Mucosa of descending colon (tissue), 3 donors: Measurements from ENCODE around the gene GNAZ. TPM values are rescaled to one million over a fixed set of nuclear protein-coding genes. Genes with fewer than 3 reads are reported as not detected.

Source experiments
- ATAC-seq: fragments of 200-7000 bp; cut with Tn5 transposase; one replicate; pipeline ENCODE4 v1.9.1; 2020; ENCODE audit warnings: mild to moderate bottlenecking, moderate library complexity
- DNase-seq, 3 donors: peaks; one replicate each; pipeline ENCODE4 v3.0.0-alpha.2; 2020
- H3K36me3 ChIP-seq: fragments of 200-600 bp; one replicate; pipeline ENCODE4 v1.8.0; 2021; ENCODE audit warnings: low read depth, mild to moderate bottlenecking
- H3K4me1 ChIP-seq: fragments of 200-600 bp; one replicate; pipeline ENCODE4 v1.8.0; 2021; ENCODE audit warnings: low read depth, mild to moderate bottlenecking
- H3K4me3 ChIP-seq: fragments of 200-600 bp; one replicate; pipeline ENCODE4 v1.8.0; 2021; ENCODE audit warnings: mild to moderate bottlenecking
- H3K9me3 ChIP-seq: fragments of 200-600 bp; one replicate; pipeline ENCODE4 v1.8.0; 2021; ENCODE audit warnings: mild to moderate bottlenecking
- CTCF ChIP-seq: fragments of 200-600 bp; IDR thresholded peaks from one replicate; pipeline ENCODE4 v1.8.0; 2022; ENCODE audit warnings: antibody characterized with exemption, mild to moderate bottlenecking
- intact Hi-C, 2 donors: fragments of 100-400 bp; cut with DNase I in 1 of 2; cut with micrococcal nuclease in 1 of 2; formaldehyde crosslinking; loops; one replicate each; pipeline versions ENCODE4 v1.11.0 to v1.11.1; 2022; cut with DNase I, micrococcal nuclease
- total RNA-seq, 3 donors: library from RNA; stranded (reverse); fragmentation: NEBNext Ultra II Directional in 2 of 3; extraction: Animal tissue kit (Norgen Biotek cat#: 25700) in 2 of 3; gene quantifications; one replicate each; pipeline versions ENCODE4 v1.2.1 to v1.2.4, GENCODE V29; 2021 to 2023
- donor health status: DM: no; HTN: no; CAD: no; lungs with moderate emphysema.
- donor health status: DM: no; HTN: no; CAD: no.
- donor health status: DM: no; HTN: yes; CAD: no.

GNAZ gene
- total RNA-seq, 3 donors from 2014 or later: 0.96 to 25.1 (median 1.7) TPM

- TF ChIP-seq CTCF: no peak
- no peaks in the 10 kb centered on the region for H3K36me3 ChIP-seq
- no peak overlapping the region for H3K4me3 ChIP-seq
- H3K9me3 ChIP-seq: no peaks in the 10 kb centered on the region
- no peak for DNase-seq
- intact Hi-C loops: no loop called here
- peaks cover 4% of the 10 kb centered on the region for H3K4me1 ChIP-seq
- no peak for ATAC-seq
Measured at GRCh38 chr22:23155143-23155542, 84.8 kb downstream of the GNAZ start.

- DNase-seq: no peak
- Histone ChIP-seq H3K4me1 (peaks cover 4% of the 10 kb centered on the region), H3K36me3 (no peaks in the 10 kb centered on the region), H3K4me3 (no peak overlapping the region), H3K9me3 (no peaks in the 10 kb centered on the region)
- TF ChIP-seq CTCF: no peak
- ATAC-seq: no peak
- intact Hi-C loops: no loop called here
Measured at GRCh38 chr22:23155831-23156230, 85.5 kb downstream of the GNAZ start.

- peaks cover 4% of the 10 kb centered on the region for H3K4me1 ChIP-seq
- no peak for TF ChIP-seq CTCF
- ATAC-seq (no peak), DNase-seq (no peak)
- no peaks in the 10 kb centered on the region for H3K36me3 ChIP-seq
- no peak overlapping the region for H3K4me3 ChIP-seq
- H3K9me3 ChIP-seq: no peaks in the 10 kb centered on the region
- intact Hi-C loops: no loop called here
Measured at GRCh38 chr22:23156286-23156685, 86.0 kb downstream of the GNAZ start.

- TF ChIP-seq CTCF: no peak
- no peak overlapping the region for H3K4me3 ChIP-seq
- no peak for ATAC-seq
Measured at GRCh38 chr22:23157560-23158515, 87.5 kb downstream of the GNAZ start.

GRCh38 chr22:23158516-23159290 is 88.4 kb downstream of the GNAZ start:
- no peak for TF ChIP-seq CTCF
- H3K9me3 ChIP-seq: no peaks in the 10 kb centered on the region
- DNase-seq (no peak), ATAC-seq (no peak)
- peaks cover 11% of the 10 kb centered on the region for H3K4me1 ChIP-seq
- no peaks in the 10 kb centered on the region for H3K36me3 ChIP-seq
- no peak overlapping the region for H3K4me3 ChIP-seq
- intact Hi-C loops: no loop called here

More at GRCh38 chr22:23157560-23158515, 87.5 kb downstream of the GNAZ start:
- Histone ChIP-seq H3K9me3 (no peaks in the 10 kb centered on the region), H3K4me1 (peaks cover 4% of the 10 kb centered on the region), H3K36me3 (no peaks in the 10 kb centered on the region)
- no peak for DNase-seq
- intact Hi-C loops: no loop called here
